Measurements from ENCODE around the gene RFX7.
"Not testable (repeated sequence)": the region's sequence is repeated elsewhere in the genome, so short reads cannot be mapped to it uniquely, and the experiment has no call there.

RFX7 gene

DNA sequence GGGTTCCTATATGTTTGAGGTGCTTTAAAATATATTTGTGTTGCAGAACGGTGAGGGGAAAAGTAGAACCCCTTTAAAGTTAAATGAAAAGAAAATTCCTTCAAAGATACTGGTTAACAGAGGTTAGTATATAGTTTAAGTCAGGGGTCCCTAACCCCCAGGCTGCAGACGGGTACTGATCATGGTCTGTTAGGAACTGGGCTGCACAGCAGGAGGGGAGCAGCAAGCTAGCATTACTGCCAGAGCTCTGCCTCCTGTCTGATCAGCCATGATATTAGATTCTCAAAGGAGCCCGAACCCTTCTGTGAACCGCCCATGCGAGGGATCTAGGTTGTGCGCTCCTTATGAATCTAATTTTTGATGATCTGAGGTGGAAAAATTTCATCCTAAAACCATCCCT lies 37.5 kb upstream of the RFX7 start:
- Histone ChIP-seq H3K79me2 (no peaks in the 10 kb centered on the region), H3K4me2 (ENCODE audit: low read length) (no peak overlapping the region), H3K4me3 (ENCODE audit: low read depth, low read length) (no peak overlapping the region), H3K9ac (no peak overlapping the region), H3K4me1 (no peaks in the 10 kb centered on the region), H3K27ac (no peak overlapping the region), H2AFZ (no peak overlapping the region), H3K9me3 (ENCODE audit: control insufficient read depth, low read length) (no peaks in the 10 kb centered on the region), H3K36me3 (ENCODE audit: control insufficient read depth, insufficient read depth, low read length) (no peaks in the 10 kb centered on the region), H3K27me3 (ENCODE audit: control insufficient read depth, insufficient read depth, low read length) (no peaks in the 10 kb centered on the region)
- TF ChIP-seq, protein P1, sequence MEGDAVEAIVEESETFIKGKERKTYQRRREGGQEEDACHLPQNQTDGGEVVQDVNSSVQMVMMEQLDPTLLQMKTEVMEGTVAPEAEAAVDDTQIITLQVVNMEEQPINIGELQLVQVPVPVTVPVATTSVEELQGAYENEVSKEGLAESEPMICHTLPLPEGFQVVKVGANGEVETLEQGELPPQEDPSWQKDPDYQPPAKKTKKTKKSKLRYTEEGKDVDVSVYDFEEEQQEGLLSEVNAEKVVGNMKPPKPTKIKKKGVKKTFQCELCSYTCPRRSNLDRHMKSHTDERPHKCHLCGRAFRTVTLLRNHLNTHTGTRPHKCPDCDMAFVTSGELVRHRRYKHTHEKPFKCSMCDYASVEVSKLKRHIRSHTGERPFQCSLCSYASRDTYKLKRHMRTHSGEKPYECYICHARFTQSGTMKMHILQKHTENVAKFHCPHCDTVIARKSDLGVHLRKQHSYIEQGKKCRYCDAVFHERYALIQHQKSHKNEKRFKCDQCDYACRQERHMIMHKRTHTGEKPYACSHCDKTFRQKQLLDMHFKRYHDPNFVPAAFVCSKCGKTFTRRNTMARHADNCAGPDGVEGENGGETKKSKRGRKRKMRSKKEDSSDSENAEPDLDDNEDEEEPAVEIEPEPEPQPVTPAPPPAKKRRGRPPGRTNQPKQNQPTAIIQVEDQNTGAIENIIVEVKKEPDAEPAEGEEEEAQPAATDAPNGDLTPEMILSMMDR (IDR thresholded peaks at IDR 0.05) = no peak

DNA sequence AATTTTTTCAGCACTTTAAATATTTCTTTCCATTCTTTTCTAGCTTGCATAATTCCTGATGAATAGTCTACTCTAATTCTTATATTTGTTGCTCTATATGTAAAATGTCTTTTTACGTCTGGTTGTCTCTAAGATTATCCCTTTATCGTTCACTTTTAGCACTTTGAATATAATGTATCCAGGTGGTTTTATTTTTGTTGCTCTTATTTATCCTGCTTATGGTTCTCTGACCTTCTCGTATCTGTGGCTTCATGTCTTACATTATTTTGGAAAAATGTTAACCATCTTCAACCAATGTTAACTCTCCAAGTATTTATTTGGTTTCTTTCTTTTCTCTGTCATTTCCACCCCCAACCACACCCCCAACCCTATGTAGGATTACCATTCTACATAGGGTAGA lies 30.0 kb upstream of the RFX7 start:
- no peaks in the 10 kb centered on the region for H3K9me3 ChIP-seq (ENCODE audit: control insufficient read depth, low read length)
- H3K9ac ChIP-seq = no peak overlapping the region
- H3K4me1 ChIP-seq = no peaks in the 10 kb centered on the region
- TF ChIP-seq, protein P1 (IDR thresholded peaks at IDR 0.05) = no peak
- H3K79me2 ChIP-seq = no peaks in the 10 kb centered on the region
- H3K27me3 ChIP-seq (ENCODE audit: control insufficient read depth, insufficient read depth, low read length) = no peaks in the 10 kb centered on the region
- no peaks in the 10 kb centered on the region for H3K36me3 ChIP-seq (ENCODE audit: control insufficient read depth, insufficient read depth, low read length)
- no peak overlapping the region for H3K4me3 ChIP-seq (ENCODE audit: low read depth, low read length)
- H3K27ac ChIP-seq = no peak overlapping the region
- H3K4me2 ChIP-seq (ENCODE audit: low read length) = no peak overlapping the region
- no peak overlapping the region for H2AFZ ChIP-seq

DNA sequence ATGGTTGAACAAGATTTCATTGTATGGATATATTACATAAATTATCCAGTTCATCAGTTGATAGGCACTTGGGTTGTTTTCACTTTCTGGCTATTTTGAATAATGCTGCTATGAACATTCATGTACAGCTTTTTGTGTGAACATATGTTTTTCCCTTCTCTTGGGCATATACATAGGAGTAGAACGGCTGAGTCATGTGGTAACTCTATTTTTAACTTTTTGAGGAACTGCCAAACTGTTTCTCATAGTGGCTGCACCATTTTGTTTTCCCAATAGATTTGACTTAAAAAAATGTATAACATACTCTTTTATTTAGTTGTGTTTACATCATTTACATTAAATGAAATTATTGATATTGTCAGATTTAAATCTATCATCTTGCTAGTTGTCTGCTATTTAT lies 28.8 kb upstream of the RFX7 start:
- no peaks in the 10 kb centered on the region for H3K36me3 ChIP-seq (ENCODE audit: control insufficient read depth, insufficient read depth, low read length)
- no peak overlapping the region for H2AFZ ChIP-seq
- no peak overlapping the region for H3K4me3 ChIP-seq (ENCODE audit: low read depth, low read length)
- H3K79me2 ChIP-seq = no peaks in the 10 kb centered on the region
- no peaks in the 10 kb centered on the region for H3K27me3 ChIP-seq (ENCODE audit: control insufficient read depth, insufficient read depth, low read length)
- no peaks in the 10 kb centered on the region for H3K4me1 ChIP-seq
- H3K9ac ChIP-seq = no peak overlapping the region
- H3K9me3 ChIP-seq (ENCODE audit: control insufficient read depth, low read length) = no peaks in the 10 kb centered on the region
- H3K27ac ChIP-seq = no peak overlapping the region
- TF ChIP-seq, protein P1 (IDR thresholded peaks at IDR 0.05) = no peak
- no peak overlapping the region for H3K4me2 ChIP-seq (ENCODE audit: low read length)

DNA sequence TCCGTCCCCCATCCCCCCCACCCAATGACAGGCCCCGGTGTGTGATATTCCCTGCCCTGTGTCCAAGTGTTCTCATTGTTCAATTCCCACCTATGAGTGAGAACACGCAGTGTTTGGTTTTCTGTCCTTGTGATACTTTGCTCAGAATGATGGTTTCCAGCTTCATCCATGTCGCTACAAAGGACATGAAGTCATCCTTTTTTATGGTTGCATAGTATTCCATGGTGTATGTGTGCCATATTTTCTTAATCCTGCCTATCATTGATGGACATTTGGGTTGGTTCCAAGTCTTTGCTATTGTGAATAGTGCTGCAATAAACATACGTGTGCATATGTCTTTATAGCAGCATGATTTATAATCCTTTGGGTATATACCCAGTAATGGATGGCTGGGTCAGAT lies 22.8 kb upstream of the RFX7 start:
- not testable (repeated sequence) for H3K4me2 ChIP-seq (ENCODE audit: low read length); H3K9ac ChIP-seq; H3K9me3 ChIP-seq (ENCODE audit: control insufficient read depth, low read length); H3K4me1 ChIP-seq; H3K36me3 ChIP-seq (ENCODE audit: control insufficient read depth, insufficient read depth, low read length); H2AFZ ChIP-seq; H3K4me3 ChIP-seq (ENCODE audit: low read depth, low read length); H3K27ac ChIP-seq; H3K79me2 ChIP-seq; H3K27me3 ChIP-seq (ENCODE audit: control insufficient read depth, insufficient read depth, low read length)

DNA sequence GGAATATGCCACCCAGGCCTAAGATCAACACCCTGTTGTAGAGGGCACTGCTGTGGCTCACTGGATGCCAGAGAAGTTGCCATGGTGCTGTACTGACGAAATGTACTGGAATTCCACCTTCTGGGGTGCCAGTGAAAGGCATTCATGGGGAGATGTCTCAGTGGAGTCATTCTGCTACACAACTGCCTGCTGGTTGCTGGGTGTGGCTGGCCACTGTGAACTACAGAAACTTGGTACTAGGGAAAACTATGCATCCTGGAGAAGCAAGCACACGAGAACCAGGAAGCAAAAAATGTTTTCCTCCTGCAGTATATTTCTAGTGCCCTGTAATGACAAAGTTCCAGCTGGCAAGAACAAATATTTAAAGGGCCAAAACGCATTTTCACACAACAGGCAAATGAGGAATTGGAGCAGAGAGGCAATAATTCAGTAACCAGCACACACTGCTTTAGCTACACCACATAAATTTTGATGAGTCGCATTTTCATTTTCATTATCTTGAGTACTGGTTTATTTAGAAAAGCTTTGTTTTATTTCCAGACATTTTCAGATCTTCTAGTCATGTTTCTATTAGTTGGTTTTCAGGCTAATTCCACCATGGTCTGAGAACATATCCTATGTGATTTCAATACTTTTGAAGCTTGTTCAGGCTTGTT lies 18.3 kb upstream of the RFX7 start:
- Histone ChIP-seq H3K27me3 (ENCODE audit: control insufficient read depth, insufficient read depth, low read length) (no peaks in the 10 kb centered on the region), H3K79me2 (no peaks in the 10 kb centered on the region), H3K9ac (no peak overlapping the region), H3K27ac (no peak overlapping the region), H3K4me2 (ENCODE audit: low read length) (no peak overlapping the region), H3K9me3 (ENCODE audit: control insufficient read depth, low read length) (no peaks in the 10 kb centered on the region), H3K4me1 (no peaks in the 10 kb centered on the region), H3K4me3 (ENCODE audit: low read depth, low read length) (no peak overlapping the region), H3K36me3 (ENCODE audit: control insufficient read depth, insufficient read depth, low read length) (no peaks in the 10 kb centered on the region), H2AFZ (no peak overlapping the region)
- TF ChIP-seq, protein P1 (IDR thresholded peaks at IDR 0.05) = no peak

DNA sequence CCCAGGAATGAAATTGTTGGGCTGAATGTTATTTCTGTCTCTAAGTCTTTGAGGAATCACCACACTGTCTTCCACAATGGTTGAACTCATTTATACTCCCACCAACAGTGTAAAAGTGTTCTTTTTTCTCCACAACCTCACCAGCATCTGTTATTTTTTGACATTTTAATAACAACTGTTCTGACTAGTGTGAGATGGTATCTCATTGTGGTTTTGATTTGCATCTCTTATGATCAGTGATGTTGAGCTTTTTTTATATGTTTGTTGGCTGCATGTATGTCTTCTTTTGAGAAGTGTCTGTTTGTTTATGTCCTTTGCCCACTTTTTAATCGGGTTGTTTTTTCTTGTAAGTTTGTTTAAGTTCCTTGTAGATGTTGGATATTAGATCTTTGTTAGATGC lies 13.6 kb upstream of the RFX7 start:
- H3K4me2 ChIP-seq (ENCODE audit: low read length); H3K79me2 ChIP-seq; H3K4me3 ChIP-seq (ENCODE audit: low read depth, low read length); H3K27ac ChIP-seq; H3K27me3 ChIP-seq (ENCODE audit: control insufficient read depth, insufficient read depth, low read length); H3K4me1 ChIP-seq; H3K9ac ChIP-seq; H3K9me3 ChIP-seq (ENCODE audit: control insufficient read depth, low read length); H3K36me3 ChIP-seq (ENCODE audit: control insufficient read depth, insufficient read depth, low read length); H2AFZ ChIP-seq: not testable (repeated sequence)

Data from parathyroid adenoma (tissue), 2 donors.